Superior temporal gyrus (tissue), 1 donor: Measurements from ENCODE around the gene GRM5.
"Not testable (repeated sequence)": the region's sequence is repeated elsewhere in the genome, so short reads cannot be mapped to it uniquely, and the experiment has no call there.

Source experiments
- DNase-seq: peaks from one replicate; pipeline ENCODE4 v3.0.0-alpha.2; 2016; ENCODE audit errors: extremely low spot score

The GRM5 gene

DNA sequence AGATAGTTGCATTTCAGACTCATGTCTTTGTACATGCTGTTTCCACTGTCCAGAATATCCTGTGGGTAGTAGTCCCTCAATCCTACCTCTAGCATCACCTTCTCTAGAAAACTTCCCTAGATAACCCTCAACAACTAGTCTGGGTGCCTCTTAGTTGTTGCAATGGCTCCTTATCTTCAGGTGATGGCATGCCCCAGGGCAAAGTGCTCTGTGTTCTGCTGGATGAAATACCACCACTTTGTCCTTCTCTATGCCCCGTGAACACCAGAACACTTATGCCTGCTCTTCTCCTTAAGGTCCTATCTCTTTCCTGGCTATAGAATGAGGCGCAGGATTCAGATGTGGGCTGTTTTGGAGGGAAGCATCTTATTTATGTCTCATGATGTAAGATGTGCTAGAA, 569.9 kb downstream of the GRM5 start:
- DNase-seq = no peak

DNA sequence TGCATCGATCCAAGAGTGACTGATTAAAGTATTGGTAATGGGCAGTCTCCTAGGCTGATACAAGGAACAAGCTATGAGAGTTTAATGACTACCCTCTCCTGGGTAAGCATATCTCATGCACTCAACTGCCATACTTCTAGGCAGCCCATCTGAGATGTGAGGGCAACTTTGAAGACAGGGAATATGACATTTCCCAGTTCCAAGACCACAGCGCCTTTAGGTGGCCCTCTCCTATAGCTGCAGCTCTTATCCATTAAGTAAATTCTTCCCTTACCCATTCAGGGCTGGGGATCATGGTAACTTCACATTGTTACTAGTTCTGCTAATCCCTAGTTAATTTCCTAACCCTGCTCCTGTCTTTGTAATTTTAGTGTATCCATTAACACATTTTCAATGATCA, 570.9 kb downstream of the GRM5 start:
- no peak for DNase-seq

DNA sequence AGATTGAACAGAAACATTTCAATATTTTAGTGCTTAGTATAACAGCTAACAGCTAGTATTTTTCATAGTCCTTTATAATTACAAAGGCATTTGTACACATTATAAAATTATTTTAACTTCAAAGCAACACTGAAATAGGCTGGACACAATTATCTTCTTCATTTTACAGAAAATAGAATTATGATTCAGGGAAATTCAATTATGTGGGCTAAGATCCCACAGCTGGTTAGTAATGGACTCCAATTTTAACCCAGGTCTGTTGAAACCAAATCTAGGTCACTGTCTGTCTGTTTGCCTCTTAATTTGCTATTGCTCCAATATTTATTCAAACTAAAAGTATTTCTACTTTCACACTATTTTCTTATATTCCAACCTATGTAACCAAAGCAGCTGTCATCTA, 574.1 kb downstream of the GRM5 start:
- DNase-seq = no peak

DNA sequence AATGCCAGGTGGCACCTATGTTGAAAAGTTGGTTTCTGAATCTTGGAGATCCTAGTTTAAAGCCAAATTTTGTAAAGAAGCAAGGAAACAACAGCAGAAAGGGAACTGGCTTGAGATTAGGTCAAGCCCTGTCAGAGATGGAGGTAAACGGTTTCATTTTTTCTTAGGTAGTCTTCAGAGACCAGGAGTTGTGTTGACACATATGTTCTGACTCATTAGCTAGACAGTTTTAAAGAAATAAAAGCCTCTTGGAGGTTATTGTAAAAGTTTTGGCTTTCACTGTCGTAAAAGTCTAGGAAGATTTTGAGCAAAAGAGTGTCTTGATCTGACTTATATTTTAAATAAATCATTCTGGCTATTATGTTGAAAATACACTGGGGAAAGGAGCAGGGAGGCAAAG, 576.8 kb downstream of the GRM5 start:
- DNase-seq = no peak

DNA sequence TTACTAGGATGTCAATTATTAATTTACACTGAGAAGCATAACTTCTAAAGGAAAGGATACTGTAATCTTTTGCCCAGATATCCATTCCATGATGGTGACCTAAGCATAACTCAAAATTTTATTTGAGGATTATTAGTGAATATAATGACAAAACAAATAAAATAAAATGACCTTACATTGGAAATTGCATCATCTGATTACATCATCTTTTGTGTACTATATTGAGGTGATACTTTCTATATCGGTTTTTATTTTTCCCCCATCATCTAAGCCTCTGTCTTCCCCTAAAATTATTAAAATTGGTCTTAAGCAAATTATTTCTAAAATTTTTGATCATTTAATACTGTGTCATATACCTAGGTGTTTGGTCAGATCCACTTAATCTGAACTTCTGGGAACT, 578.1 kb downstream of the GRM5 start:
- DNase-seq = no peak

DNA sequence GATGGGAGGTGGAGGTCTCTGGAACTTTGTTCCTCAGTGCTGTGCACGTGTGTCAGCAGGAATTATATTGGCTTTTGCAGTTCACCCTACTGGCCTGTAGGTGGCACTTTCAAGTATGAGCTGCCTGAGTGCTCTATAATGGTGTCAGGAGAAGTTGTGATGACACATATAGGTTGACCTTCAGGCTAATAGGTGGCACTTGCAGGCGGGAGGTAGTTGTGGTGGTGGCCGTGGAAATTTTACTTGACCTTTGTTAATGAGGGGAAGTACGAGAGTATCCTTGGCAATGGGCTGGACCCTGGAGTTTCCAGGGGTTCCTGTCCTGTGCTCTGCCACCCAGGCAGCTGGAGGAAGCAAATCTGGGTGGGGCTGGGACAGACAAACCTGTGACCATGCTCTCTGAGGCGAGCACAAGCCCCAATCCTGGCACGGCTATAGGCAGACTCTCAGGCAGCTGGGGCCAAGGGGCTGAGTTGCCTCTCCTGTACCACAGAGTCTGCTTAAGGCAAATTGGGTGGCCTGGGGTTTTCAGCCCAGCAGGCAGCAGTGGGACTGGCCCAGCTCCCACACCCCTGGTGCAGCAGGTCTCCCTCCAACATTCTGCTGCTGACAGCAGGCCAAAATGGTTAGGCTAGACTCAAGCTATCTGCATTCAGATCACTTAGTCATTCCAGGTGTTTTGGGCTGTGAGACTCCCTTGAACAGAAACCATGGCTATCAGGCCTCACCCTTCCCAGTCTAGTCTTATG, 580.7 kb downstream of the GRM5 start:
- DNase-seq = no peak

DNA sequence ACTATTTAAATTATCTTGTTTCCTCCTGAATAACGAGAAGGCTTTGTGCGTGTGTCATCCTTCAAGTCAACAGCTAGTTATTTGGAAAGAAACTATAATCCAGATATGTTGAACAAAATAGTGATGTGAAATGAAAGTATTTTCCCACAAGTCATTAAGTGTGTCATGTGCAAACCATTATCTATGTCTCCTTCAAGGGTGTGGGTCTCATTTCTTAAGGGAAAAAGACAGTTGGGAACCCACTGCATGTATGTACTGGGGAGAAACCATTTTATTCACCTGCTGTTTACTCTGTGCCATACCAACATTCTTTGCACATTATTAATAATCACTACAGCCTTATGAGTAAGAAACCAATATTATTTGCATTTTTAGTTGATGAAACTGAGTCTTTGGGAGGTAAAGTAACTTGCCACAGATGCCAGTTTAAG, 582.9 kb downstream of the GRM5 start:
- DNase-seq = no peak

DNA sequence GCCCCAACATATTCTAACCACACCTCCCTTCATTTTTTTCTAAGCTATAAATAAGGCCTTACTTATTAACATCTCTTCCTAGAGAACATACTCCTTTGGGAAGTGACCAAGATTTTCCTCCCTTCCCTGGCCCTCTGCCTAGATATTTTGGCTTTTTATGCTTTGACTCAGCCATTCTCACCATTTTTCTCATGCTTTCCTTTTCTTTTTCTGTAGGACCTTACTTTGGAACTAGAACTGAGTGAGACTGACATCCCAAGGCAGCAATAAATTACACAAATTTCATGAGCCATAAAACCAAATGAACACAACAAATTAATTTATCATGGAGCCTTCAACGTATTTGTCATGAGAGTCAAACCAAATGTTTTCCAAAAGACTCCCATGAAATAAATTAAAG, 585.6 kb downstream of the GRM5 start:
- no peak for DNase-seq

DNA sequence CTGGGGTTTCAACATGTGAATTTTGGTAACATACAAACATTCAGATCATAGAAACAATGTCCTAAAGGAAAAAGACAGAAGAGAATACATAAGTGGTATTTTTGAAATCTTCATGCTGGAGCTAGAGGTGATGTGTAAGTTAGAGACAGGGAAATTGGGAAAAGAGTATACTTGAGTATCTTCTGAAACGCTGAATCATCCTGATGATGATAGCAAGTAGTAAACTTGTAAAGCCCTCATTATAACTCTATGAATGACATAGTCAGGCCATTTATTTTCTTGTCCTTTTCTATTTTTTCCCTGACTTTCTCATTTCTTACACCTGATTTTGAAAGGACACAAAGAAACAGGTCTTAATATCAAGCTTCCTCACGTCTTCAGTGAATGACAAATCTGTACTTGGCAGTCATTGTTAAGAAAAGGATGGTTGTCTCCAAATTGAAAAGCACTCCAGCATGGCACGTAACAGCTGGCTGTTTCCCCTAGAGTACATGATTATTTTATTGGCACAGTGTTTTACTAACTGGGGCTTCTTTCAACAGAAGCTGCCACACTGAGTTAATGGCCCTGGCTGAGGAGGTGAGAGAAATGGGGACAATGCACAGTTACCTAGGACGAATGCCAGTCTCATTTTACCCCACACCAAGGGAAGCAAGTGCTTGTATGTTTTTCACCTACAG, 587.5 kb downstream of the GRM5 start:
- DNase-seq = no peak

DNA sequence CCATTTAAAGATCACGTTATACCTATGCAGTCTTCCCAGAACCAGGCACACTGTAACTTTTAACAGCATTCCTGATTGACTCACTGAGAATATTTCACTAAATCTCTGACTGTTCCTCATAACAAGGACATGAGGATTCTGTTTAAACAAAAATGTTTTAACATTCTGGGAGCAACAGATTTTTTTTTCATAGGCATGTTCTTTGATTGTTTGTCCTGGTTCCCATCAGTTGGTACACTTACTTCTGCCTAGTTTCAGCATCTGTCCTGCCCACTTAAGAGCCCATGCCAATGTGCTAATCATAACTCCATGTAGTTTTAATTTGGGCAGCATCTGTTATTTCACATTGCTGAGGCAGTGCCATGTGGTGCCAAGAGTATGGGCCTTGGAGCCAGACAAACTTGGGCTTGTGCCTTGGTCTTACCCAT, 589.8 kb downstream of the GRM5 start:
- peak; percentile 43 for DNase-seq

DNA sequence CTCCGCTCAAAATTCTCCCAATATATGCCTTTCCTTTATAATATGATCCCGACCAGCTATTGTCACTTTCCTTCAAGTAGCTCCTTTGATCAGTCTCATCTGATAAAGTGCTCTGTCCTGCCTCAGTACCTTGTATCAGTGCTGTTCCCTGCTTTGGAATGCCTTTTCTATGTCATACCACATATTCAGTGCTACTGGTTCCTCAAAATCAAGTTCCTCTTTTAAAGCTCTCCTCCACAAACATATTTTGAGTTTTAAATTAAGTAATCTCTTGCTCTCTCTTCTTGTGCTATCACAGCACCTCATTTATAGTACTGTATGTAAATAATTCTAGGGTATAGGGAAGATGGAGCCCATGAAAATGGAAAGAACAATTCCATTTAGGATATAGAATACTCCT, 591.1 kb downstream of the GRM5 start:
- DNase-seq = no peak

DNA sequence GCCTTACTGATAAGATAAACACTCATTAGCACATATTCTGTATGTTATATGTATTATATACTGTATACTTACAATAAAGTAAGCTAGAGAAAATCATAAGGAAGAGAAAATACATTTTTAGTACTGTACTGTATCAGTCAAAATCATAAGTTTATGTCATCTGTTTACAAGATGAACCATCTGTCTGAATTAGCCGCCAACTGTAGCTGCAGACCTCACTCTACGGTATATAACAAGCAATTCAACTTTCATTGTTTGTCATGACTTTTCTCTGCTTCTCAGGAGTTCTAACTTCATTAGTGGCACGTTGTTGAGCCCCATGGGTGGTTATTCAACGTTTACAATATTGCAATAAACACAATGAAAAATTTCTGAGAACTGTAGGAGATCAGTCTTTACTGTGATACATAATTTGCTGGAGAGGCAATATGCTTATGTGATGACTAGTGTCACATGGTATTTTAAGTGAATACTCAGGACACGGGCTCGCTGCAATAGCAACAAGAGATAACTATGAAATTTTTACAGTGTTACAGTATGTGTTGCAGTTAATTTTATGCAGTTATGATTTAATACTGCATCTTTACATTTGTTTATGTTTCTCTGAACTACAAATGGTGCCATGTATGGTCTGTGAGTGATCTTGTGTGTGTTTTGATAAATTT, 596.1 kb downstream of the GRM5 start:
- no peak for DNase-seq

DNA sequence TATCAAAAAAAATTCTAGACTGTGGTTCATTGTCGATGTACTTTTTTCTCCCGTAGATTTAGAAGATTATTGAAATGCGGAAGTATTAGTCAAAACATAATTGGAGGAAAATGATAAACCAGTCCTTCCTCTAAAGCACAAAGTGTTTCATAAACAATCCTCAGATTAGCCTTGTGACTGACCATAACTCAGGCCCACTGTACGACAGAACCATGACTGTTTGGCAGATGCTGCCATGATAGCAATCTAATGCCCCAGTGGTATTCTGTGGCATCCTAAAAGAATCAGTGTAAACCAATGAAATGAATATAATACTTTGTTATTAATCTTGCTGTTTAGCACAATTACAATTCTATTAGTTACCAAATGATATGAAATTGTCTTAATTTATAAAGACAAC, 601.3 kb downstream of the GRM5 start:
- no peak for DNase-seq

DNA sequence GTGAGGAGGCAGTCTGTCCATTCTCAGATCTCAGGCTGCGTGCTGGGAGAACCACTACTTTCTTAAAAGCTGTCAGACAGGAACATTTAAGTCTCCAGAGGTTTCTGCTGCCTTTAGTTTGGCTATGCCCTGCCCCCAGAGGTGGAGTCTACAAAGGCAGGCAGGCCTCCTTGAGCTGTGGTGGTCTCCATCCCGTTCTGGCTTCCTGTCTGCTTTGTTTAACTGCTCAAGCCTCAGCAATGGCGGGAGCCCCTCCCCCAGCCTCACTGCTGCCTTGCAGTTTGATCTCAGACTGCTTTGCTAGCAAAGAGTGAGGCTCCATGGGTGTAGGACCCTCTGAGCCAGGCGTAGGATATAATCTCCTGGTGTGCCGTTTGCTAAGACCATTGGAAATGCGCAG, 602.5 kb downstream of the GRM5 start:
- not testable (repeated sequence) for DNase-seq

DNA sequence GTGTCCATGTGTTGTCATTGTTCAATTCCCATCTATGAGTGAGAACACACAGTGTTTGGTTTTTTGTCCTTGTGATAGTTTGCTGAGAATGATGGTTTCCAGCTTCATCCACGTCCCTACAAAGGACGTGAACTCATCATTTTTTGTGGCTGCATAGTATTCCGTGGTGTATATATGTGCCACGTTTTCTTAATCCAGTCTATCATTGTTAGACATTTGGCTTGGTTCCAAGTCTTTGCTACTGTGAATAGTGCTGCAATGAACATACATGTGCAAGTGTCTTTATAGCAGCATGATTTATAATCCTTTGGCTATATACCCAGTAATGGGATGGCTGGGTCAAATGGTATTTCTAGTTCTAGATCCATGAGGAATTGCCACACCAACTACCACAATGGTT, 607.7 kb downstream of the GRM5 start:
- not testable (repeated sequence) for DNase-seq

DNA sequence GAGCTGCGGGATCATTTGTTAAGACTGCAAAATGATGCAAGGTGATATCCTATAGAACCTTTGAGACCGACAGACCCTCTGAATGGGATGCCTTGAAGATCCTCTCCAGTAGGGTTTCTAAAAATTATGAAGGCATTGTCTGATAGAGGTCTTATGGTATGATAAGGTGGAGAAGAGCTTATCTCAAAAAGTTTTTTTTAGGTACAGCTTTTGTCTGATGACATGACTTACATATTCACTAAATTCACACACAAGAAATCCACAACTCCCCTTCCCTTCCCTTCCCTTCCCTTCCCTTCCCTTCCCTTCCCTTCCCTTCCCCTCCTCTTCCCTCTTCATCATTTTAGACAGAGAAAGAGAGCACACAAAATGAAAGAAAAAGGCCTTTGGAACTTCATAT, 609.8 kb downstream of the GRM5 start:
- no peak for DNase-seq

DNA sequence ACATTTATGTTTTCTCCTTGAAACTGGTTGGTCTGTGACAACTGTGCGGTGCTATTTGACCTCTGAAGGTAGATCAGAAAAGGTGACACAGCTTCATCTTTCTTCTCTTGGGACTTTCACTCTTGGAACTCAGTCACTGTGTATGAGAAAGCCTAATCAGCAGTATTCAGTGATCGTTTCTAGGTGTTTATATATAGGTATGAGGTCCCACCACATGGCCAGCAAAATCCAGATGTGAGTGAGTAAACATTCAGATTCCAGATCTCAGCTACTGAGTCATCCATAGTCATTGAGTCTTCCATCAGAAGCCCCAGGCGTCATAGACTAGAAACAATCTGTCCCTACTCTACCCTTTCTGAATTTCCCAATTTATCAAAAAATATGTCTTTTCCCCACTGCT, 610.9 kb downstream of the GRM5 start:
- no peak for DNase-seq
